SH-SY5Y (cell line): Measurements from ENCODE around the gene TRIM29.

Experiments used
- GATA2 ChIP-seq: IDR thresholded peaks from 2 replicates; pipeline ENCODE4 v1.6.1; 2011; ENCODE audit warnings: mild to moderate bottlenecking, low read depth, low read length
- GATA3 ChIP-seq: IDR thresholded peaks from 2 replicates; pipeline ENCODE4 v1.6.1; 2011; ENCODE audit warnings: low read depth, mild to moderate bottlenecking, low read length, moderate library complexity

GRCh38 chr11:120173019-120173705 is 35.2 kb upstream of the TRIM29 start:
- no peak for TF ChIP-seq GATA2
- no peak for TF ChIP-seq GATA3
